Osteoblast (primary cell): ENCODE results near the gene ZFYVE16. TPM values are rescaled to one million over a fixed set of nuclear protein-coding genes. Genes with fewer than 3 reads are reported as not detected.

Experiments
- DNase-seq: peaks from one replicate; pipeline ENCODE4 v3.0.0; 2011; ENCODE audit warnings: low spot score, mixed read lengths; ENCODE audit not compliant: insufficient read length; ENCODE audit errors: missing footprints
- H2AFZ ChIP-seq: 2 replicates; pipeline ENCODE4 v1.6.0; 2011; ENCODE audit warnings: mild to moderate bottlenecking, low read length
- H3K27ac ChIP-seq: 2 replicates; pipeline ENCODE4 v1.5.1; 2011; ENCODE audit warnings: mild to moderate bottlenecking, low read depth, low read length, moderate library complexity
- H3K27me3 ChIP-seq: 2 replicates; pipeline ENCODE4 v1.6.0; 2012; ENCODE audit warnings: mild to moderate bottlenecking, control low read depth, inconsistent platforms, low read length, moderate library complexity; ENCODE audit not compliant: insufficient read depth
- H3K36me3 ChIP-seq: 2 replicates; pipeline ENCODE4 v1.5.1; 2011; ENCODE audit warnings: mild to moderate bottlenecking, low read length, control low read depth, moderate library complexity; ENCODE audit not compliant: insufficient read depth
- H3K4me1 ChIP-seq: 2 replicates; pipeline ENCODE4 v1.5.1; 2011; ENCODE audit warnings: mild to moderate bottlenecking, low read length, control low read depth, moderate library complexity; ENCODE audit not compliant: insufficient read depth
- H3K4me2 ChIP-seq: 2 replicates; pipeline ENCODE4 v1.6.0; 2011; ENCODE audit warnings: mild to moderate bottlenecking, low read length; ENCODE audit not compliant: insufficient read depth
- H3K4me3 ChIP-seq: fragments of 200-600 bp; sonication (generic); 3 replicates; pipeline ENCODE4 v1.5.1; 2012; ENCODE audit warnings: mild to moderate bottlenecking, low read length, inconsistent platforms; ENCODE audit not compliant: insufficient read depth
- H3K79me2 ChIP-seq: 2 replicates; pipeline ENCODE4 v1.6.0; 2012; ENCODE audit warnings: mild to moderate bottlenecking, low read length, control low read depth, inconsistent platforms; ENCODE audit not compliant: insufficient read depth
- H3K9me3 ChIP-seq: 2 replicates; pipeline ENCODE4 v1.5.1; 2011; ENCODE audit warnings: low read depth, low read length, control low read depth
- H4K20me1 ChIP-seq: 2 replicates; pipeline ENCODE4 v1.6.0; 2012; ENCODE audit warnings: mild to moderate bottlenecking, low read length, control low read depth; ENCODE audit not compliant: insufficient read depth
- total RNA-seq: library from RNA; depleted of rRNA; stranded (reverse); fragments of >200 nt; gene quantifications from 2 replicates; pipeline ENCODE4 v1.2.3, GENCODE V29; 2012
- TF ChIP-seq, protein P1 (sequence below): IDR thresholded peaks from 2 replicates; pipeline ENCODE4 v1.5.1; 2011; ENCODE audit warnings: mild to moderate bottlenecking, low read depth, low read length, moderate library complexity; ENCODE audit errors: extremely low read depth

Gene ZFYVE16
- total RNA-seq, 1 donor = 32.6 TPM

DNA sequence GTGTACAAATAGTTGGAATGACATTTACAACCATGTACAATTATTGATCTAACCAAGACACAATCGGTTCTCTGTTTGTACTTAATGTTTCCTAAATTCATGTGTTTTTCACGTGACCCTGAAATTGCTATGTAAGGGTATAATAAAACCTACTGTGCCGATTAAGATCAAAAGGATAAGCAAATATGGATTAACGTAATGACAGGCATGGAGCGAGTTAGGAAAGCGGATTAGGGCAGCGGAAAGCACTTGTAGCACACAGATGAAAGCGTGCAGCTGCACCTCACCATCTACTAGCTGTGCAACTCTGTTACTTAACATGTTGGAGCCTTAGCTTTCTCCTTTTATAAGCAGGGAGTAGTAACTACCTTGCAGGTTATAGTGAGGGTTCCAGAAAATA is 38.3 kb upstream of the ZFYVE16 start:
- Histone ChIP-seq H3K27me3 (no peaks in the 10 kb centered on the region), H4K20me1 (no peaks in the 10 kb centered on the region), H3K4me1 (no peaks in the 10 kb centered on the region), H3K4me3 (no peak overlapping the region), H2AFZ (peak overlapping the region; percentile 22), H3K9me3 (no peaks in the 10 kb centered on the region), H3K27ac (no peak overlapping the region), H3K36me3 (no peaks in the 10 kb centered on the region), H3K4me2 (no peak overlapping the region), H3K79me2 (no peaks in the 10 kb centered on the region)
- no peak for DNase-seq
- TF ChIP-seq, protein P1, sequence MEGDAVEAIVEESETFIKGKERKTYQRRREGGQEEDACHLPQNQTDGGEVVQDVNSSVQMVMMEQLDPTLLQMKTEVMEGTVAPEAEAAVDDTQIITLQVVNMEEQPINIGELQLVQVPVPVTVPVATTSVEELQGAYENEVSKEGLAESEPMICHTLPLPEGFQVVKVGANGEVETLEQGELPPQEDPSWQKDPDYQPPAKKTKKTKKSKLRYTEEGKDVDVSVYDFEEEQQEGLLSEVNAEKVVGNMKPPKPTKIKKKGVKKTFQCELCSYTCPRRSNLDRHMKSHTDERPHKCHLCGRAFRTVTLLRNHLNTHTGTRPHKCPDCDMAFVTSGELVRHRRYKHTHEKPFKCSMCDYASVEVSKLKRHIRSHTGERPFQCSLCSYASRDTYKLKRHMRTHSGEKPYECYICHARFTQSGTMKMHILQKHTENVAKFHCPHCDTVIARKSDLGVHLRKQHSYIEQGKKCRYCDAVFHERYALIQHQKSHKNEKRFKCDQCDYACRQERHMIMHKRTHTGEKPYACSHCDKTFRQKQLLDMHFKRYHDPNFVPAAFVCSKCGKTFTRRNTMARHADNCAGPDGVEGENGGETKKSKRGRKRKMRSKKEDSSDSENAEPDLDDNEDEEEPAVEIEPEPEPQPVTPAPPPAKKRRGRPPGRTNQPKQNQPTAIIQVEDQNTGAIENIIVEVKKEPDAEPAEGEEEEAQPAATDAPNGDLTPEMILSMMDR = no peak

DNA sequence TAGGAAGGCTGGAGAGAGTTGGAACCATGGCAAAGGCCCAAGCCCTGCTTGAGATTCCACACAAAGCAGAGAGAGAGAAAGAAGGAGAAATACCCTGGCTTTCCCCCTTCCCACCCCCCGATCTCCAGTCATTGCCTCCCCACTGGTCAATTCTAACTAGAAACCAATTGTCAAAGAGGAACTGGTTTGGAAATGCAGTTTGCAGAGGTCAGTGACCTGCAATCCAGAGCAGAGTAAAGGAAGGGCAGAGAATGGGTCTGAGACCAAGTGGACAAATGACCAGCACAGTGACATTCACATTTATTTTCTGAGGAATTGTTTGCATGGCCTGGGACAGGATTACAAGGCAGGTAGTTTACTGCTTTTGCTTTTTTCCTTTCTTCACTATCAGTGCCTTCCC is 37.5 kb upstream of the ZFYVE16 start:
- Histone ChIP-seq H4K20me1 (no peaks in the 10 kb centered on the region), H3K9me3 (no peaks in the 10 kb centered on the region), H3K27ac (no peak overlapping the region), H3K79me2 (no peaks in the 10 kb centered on the region), H3K27me3 (no peaks in the 10 kb centered on the region), H3K36me3 (no peaks in the 10 kb centered on the region), H3K4me3 (no peak overlapping the region), H3K4me1 (no peaks in the 10 kb centered on the region), H2AFZ (no peak overlapping the region), H3K4me2 (no peak overlapping the region)
- DNase-seq = no peak
- TF ChIP-seq, protein P1 = no peak

DNA sequence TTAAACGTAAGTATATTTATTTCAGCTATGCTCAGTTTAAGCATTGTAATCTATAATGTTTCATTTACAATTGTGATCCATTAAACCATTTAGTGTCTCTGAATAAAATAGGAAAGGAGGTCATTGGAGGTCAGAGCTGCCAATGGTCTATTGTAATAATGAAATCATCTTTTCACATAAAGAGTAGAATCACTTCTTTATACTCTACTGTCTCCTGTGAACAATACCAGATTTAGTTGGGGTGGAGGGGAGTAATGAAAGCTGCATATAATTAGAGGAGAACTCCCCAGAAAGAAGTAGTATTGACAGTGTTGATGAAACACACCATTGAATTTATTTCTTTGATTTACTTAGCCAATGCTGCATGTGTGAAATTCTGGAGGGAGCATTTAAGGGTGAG is 35.1 kb upstream of the ZFYVE16 start:
- H3K4me1 ChIP-seq = no peaks in the 10 kb centered on the region

DNA sequence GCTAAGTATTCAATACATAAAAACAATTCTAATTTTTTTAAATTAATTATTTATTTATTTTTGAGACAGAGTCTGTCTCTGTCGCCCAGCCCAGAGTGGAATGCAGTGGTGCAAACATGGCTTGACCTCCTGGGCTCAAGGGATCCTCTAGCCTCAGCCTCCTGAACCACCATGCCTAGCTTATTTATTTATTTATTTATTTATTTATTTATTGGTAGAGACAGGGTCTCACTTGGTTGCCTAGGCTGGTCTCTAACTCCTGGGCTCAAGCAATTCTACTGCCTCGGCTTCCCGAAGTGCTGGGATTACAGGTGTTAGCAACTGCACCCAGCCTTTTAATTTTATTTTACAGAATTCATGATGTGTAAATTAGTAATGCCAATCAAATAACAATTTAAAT is 33.7 kb upstream of the ZFYVE16 start:
- no peaks in the 10 kb centered on the region for H3K9me3 ChIP-seq
- no peak for DNase-seq

More for the DNA sequence above, 35.1 kb upstream of the ZFYVE16 start:
- no peak for DNase-seq
- Histone ChIP-seq H3K79me2 (no peaks in the 10 kb centered on the region), H4K20me1 (no peaks in the 10 kb centered on the region), H3K36me3 (no peaks in the 10 kb centered on the region), H3K4me2 (no peak overlapping the region), H3K27ac (no peak overlapping the region), H2AFZ (no peak overlapping the region), H3K27me3 (no peaks in the 10 kb centered on the region), H3K9me3 (no peaks in the 10 kb centered on the region), H3K4me3 (no peak overlapping the region)
- TF ChIP-seq, protein P1 = no peak

More for the DNA sequence above, 33.7 kb upstream of the ZFYVE16 start:
- Histone ChIP-seq H2AFZ (no peak overlapping the region), H3K27ac (no peak overlapping the region), H3K4me3 (no peak overlapping the region), H3K4me2 (no peak overlapping the region), H4K20me1 (no peaks in the 10 kb centered on the region), H3K4me1 (no peaks in the 10 kb centered on the region), H3K36me3 (no peaks in the 10 kb centered on the region), H3K27me3 (no peaks in the 10 kb centered on the region), H3K79me2 (no peaks in the 10 kb centered on the region)
- TF ChIP-seq, protein P1 = no peak
